Measurements from ENCODE around the gene SUZ12.
"Not testable (repeated sequence)": the region's sequence is repeated elsewhere in the genome, so short reads cannot be mapped to it uniquely, and the experiment has no call there.

The SUZ12 gene

GRCh38 chr17:31936615-31937609, at the start of gene SUZ12:
TSS of gene SUZ12 (plus strand) at chr17:31937007. CDS start at chr17:31937247, 240 bp downstream.
- DNase-seq = peak; percentile 77

GRCh38 chr17:31888124-31888523, 48.7 kb upstream of the SUZ12 start:
- no peak for DNase-seq

DNA sequence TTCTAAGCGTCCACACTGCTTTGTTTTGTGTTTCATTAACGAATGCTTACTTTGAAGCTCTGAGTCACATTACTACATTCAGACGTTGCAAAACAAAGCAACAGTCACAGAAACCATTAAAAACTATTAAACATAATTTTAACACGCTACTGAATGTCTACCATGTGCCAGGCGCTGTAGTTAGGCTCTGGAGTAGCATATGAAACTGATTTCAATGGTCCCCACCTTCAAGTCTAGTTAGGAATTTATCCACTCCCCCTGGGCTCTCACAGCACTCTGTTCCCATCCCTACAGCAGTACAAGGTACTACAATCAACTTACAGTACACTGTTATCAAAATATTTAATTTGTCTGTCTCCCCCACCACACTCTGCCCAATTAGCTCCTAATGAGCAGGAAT, 35.9 kb upstream of the SUZ12 start:
- no peak for DNase-seq

DNA sequence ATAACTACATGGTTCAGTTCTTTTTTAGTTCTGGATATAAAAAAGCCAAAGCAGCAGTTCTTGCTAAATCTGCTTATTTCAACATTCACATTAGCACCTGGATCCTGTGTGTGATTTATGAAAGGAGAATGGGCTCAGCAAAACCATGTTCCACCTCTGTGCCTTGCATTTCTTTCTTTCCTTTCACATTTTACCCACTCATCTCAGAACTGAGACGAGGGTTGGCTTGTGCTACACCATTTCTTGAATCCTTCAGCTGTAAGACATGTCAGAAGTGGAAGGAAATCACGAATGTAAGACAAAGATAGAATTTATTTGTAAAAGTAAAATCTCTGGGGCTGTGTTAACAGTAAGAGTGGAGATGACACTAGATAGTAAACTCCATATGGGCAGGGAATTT, 34.1 kb upstream of the SUZ12 start:
- DNase-seq = no peak

GRCh38 chr17:31903401-31903800, 33.4 kb upstream of the SUZ12 start:
- no peak for DNase-seq

GRCh38 chr17:31907342-31907962, 29.4 kb upstream of the SUZ12 start:
- no peak for DNase-seq

DNA sequence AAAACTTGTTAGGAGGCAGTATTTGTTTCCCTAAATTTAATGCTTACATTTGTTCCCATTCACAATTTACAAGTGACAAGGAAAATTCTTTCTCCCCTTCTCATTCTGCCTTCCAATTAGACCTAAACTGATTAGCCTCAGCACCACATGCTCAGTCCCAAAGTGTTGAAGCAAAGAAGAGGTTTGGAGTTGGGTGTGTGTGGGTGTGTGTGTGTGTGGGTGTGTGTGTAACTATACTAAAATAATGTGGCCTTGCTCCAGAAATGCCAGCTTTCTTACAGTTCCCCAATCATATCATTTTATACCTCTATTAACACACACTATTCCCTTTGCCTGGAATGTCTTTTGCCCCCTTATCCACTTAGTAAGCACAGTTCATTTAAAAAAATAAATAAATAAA, 28.4 kb upstream of the SUZ12 start:
- no peak for DNase-seq

GRCh38 chr17:31912705-31913104, 24.1 kb upstream of the SUZ12 start:
- not testable (repeated sequence) for DNase-seq

DNA sequence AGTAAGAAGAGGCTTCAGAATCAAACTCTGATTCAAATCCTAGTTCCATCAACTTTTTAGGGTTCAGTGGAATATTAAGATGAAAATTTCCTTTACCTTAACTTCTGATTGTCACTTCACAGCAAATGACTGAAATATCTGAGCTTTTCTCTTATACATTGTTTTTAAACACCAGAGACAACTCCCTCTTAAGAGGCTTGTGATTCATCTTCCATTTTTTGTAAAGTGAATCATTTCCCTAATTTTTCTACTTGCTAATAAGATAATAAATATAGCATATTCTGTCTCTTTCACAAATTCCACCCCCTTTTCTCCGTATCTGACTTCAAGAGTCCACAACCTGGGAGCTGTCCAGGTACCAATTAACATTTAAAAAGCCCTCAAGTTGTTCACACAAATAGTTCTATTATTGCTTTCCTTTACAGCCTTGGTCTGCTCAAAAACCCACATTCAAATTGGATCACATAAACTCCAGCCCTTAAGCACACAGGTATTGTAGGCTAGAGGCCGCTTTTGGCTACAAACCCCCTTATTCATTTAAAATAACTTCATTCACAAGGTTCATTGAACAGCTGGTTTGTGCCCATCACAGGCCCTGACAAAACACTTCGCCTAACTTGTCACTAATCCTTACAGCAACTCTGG, 21.2 kb upstream of the SUZ12 start:
- DNase-seq = no peak

DNA sequence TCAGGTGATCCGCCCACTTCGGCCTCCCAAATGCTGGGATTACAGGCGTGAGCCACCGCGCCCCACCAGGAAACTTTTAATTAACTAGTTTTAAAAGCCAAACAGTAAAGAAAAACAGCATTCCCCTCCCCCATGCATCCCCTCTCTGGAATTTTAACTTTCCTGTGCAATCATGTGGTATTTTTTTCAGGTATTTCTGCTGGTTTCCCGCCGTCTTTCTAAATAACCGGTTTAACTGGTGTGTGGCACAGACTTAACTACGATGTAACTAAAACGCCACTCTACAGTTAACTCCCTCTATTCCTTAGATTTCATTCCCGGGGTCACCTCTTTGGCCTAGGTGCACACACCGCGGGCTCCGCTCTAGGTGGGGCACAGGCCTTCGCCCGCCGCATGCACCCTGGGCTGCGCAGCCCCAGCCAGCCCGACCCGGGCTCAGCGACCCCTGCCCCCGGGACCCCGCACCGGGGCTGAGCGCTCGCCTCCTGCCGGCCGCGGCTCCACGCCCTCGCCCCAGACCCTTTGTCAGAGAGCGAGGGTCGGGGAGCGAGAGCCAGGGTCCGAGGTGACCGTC, 20.2 kb upstream of the SUZ12 start:
- DNase-seq = no peak

- no peak for DNase-seq
These were observed 19.7 kb upstream of the SUZ12 start for GRCh38 chr17:31917065-31917529.

DNA sequence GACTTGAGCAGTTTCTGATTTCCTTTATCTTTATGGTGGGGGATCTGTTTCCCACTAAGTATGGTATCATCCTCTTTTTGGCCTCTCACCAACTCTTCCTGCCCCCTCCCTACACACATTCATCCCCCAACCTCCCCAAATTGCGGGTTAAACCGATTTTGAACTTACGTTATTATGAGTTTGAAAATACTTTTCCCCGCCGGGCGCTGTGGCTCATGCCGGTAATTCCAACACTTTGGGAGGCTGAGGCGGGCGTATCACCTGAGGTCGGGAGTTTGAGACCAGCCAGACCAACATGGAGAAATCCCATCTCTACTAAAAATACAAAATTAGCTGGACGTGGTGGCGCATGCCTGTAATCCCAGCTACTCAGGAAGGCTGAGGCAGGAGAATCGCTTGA, 19.1 kb upstream of the SUZ12 start:
- not testable (repeated sequence) for DNase-seq

- DNase-seq = no peak
These were observed 18.1 kb upstream of the SUZ12 start for GRCh38 chr17:31918701-31919128.

DNA sequence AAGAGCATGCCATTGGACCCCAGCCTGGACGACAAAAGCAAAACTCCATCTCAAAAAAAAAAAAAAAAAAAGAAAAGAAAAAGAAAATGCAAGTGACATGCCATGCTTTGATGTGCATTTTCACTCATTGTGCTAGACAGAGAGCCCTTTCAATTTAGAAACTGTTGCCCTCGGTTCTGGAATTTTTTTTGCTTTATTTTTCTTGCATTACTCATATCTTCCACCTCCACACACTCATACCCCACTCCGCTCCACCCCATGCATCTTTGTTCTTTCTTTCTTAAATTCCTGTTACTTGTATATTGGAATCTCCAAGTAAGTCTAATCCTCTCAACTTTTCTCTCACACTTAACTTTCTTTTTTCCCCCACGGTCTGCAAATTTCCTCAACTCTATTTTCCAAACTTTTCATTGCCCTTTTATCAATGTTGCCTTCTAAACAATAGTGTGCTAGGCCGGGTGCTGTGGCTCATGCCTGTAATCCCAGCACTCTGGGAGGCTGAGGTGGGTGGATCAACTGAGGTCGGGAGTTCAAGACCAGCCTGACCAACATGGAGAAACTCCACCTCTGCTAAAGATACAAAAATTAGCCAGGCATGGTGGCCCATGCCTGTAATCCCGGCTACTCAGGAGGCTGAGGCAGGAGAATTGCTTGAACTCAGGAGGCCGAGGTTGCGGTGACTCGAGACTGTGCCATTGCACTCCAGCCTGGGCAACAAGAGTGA, 16.8 kb upstream of the SUZ12 start:
- no peak for DNase-seq

DNA sequence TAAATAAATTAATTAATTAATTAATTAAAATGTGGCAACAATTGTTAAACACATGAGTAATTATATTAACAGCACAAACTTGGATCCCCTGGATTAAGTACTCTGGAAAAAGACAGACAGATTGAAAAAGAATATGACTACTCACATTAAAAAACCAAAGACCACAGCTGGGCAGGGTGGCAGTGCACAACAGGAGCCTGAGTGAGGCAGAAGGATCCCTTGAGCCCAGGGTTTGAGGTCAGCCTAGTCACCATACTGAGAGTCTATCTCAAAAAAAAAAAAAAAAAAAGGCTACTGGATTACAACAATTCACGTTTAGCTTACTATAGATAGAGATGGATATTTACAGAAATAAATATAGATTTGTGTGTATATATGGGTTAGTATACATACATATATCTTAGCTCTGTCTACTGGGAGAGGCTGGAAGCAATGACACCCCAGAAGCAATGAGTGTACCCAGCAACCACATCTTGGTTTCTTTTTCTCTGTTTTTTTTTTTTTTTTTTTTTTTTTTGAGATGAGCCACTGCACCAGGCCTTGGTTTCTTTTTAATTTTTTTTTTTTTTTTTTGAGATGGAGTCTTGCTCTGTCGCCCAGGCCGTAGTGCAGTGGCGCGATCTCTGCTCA, 10.6 kb upstream of the SUZ12 start:
- no peak for DNase-seq

- DNase-seq = no peak
These were observed 5.1 kb upstream of the SUZ12 start for GRCh38 chr17:31931756-31932155.

DNA sequence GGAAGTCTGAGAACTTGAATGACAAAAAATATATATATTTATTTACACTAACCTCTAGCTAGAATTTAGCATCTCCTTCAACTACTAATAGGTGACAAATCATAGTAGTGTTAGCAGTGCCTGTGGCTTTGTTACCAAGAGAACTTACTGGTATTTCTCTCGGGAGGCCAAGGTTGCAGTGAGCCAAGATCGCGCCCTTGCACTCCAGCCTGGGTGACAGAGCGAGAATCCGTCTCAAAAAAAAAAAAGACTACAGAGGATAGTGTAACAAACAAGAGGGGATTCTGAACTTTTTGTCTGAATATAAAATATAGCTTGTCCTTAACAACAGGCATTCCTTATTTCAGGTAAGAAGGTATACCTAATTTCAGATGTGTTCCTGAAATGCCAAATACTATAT, 1.3 kb upstream of the SUZ12 start:
- DNase-seq = no peak

GRCh38 chr17:31937926-31938641, 1.3 kb downstream of the SUZ12 start:
- DNase-seq = not testable (repeated sequence)

GRCh38 chr17:31941916-31942315, 5.1 kb downstream of the SUZ12 start:
- DNase-seq = not testable (repeated sequence)

GRCh38 chr17:31942396-31942795, 5.6 kb downstream of the SUZ12 start:
- DNase-seq = not testable (repeated sequence)

- DNase-seq = not testable (repeated sequence)
These were observed 15.1 kb downstream of the SUZ12 start for GRCh38 chr17:31951953-31952352.

All from NCI-H526 treated with DMSO at 0.1 percent for 48 hours (cell line).